NT2/D1 (cell line): ENCODE results near the gene DCDC1.

Experiments used
- SUZ12 ChIP-seq: IDR thresholded peaks from 2 replicates; pipeline ENCODE4 v1.6.1; 2011; ENCODE audit not compliant: insufficient read length, insufficient read depth; ENCODE audit errors: extremely low read depth
- YY1 ChIP-seq: IDR thresholded peaks from 2 replicates; pipeline ENCODE4 v1.6.1; 2011; ENCODE audit not compliant: insufficient read length, insufficient read depth
- ZNF274 ChIP-seq: IDR thresholded peaks from 2 replicates; pipeline ENCODE4 v1.6.1; 2011; ENCODE audit warnings: mild to moderate bottlenecking, low read depth, low read length

- no peak for TF ChIP-seq YY1
- TF ChIP-seq ZNF274, result no peak
- TF ChIP-seq SUZ12, result no peak
These were observed 433.7 kb downstream of the DCDC1 start for GRCh38 chr11:30935861-30936260.
